Measurements from ENCODE around the gene DNAH6.

Gene DNAH6

GRCh38 chr2:84702941-84703340 lies 186.6 kb downstream of the DNAH6 start:
- Histone ChIP-seq H3K27me3 (ENCODE audit: insufficient read depth, poor library complexity, severe bottlenecking) (no peaks in the 10 kb centered on the region), H3K4me1 (ENCODE audit: insufficient read depth, poor library complexity, severe bottlenecking) (no peaks in the 10 kb centered on the region), H3K27ac (ENCODE audit: poor library complexity, severe bottlenecking) (no peak overlapping the region), H3K9me3 (ENCODE audit: severe bottlenecking) (no peaks in the 10 kb centered on the region), H3K36me3 (ENCODE audit: low read depth) (no peaks in the 10 kb centered on the region), H3K4me3 (ENCODE audit: severe bottlenecking) (no peak overlapping the region)
- no peak for TF ChIP-seq CTCF (IDR thresholded peaks at IDR 0.05; ENCODE audit: poor library complexity, severe bottlenecking)
- ATAC-seq (ENCODE audit: low read depth) = no peak
- DNase-seq (ENCODE audit: low spot score) = no peak

DNA sequence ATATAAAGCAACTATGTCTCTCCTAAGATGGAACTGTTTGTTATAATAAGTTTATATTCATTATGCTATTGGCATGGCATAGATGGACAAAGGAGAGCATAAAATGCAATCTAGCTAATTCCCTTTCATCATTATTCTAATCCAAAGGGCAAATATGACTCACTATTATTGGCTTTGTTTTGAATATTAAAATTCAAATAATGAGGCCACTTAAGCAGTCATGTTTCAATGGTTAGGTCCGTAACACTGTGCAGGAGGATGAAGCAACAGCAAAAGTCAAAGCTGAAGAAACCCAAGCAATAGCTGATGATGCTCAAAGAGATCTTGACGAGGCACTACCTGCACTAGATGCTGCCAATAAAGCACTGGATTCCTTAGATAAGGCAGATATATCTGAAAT lies 187.5 kb downstream of the DNAH6 start:
- no peak for DNase-seq (ENCODE audit: low spot score)
- ATAC-seq (ENCODE audit: low read depth) = no peak
- Histone ChIP-seq H3K36me3 (ENCODE audit: low read depth) (no peaks in the 10 kb centered on the region), H3K27me3 (ENCODE audit: insufficient read depth, poor library complexity, severe bottlenecking) (no peaks in the 10 kb centered on the region), H3K27ac (ENCODE audit: poor library complexity, severe bottlenecking) (no peak overlapping the region), H3K4me3 (ENCODE audit: severe bottlenecking) (no peak overlapping the region), H3K9me3 (ENCODE audit: severe bottlenecking) (no peaks in the 10 kb centered on the region), H3K4me1 (ENCODE audit: insufficient read depth, poor library complexity, severe bottlenecking) (no peaks in the 10 kb centered on the region)
- no peak for TF ChIP-seq CTCF (IDR thresholded peaks at IDR 0.05; ENCODE audit: poor library complexity, severe bottlenecking)

- ATAC-seq (ENCODE audit: low read depth) (no peak), DNase-seq (ENCODE audit: low spot score) (no peak)
- Histone ChIP-seq H3K27me3 (ENCODE audit: insufficient read depth, poor library complexity, severe bottlenecking) (no peaks in the 10 kb centered on the region), H3K27ac (ENCODE audit: poor library complexity, severe bottlenecking) (no peak overlapping the region), H3K9me3 (ENCODE audit: severe bottlenecking) (no peaks in the 10 kb centered on the region), H3K4me3 (ENCODE audit: severe bottlenecking) (no peak overlapping the region), H3K36me3 (ENCODE audit: low read depth) (no peaks in the 10 kb centered on the region), H3K4me1 (ENCODE audit: insufficient read depth, poor library complexity, severe bottlenecking) (no peaks in the 10 kb centered on the region)
- TF ChIP-seq CTCF (IDR thresholded peaks at IDR 0.05; ENCODE audit: poor library complexity, severe bottlenecking) = no peak
These were observed 188.4 kb downstream of the DNAH6 start for GRCh38 chr2:84704505-84705244.

DNA sequence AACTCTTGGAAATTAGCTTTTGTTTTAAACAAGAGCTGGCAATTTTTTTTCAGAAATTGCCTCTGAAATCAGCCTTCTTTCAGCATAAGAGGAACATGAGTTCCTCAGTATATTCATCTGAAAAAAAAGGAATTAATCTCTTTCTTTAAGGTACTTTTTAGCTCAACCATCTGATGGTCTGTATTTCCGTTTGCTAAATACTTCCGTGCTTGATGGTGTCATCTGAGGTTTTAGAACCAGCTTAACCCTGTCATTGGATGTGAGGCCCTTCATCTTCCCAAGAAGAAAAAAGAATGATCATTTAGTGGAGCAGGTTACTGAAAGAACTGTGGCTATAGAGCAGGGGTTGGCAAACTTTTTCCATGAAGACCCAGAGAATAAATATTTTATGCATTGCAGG lies 189.6 kb downstream of the DNAH6 start:
- no peaks in the 10 kb centered on the region for H3K4me1 ChIP-seq (ENCODE audit: insufficient read depth, poor library complexity, severe bottlenecking)
- TF ChIP-seq CTCF (IDR thresholded peaks at IDR 0.05; ENCODE audit: poor library complexity, severe bottlenecking) = no peak
- no peak for ATAC-seq (ENCODE audit: low read depth)

GRCh38 chr2:84708442-84708841 lies 192.1 kb downstream of the DNAH6 start:
- ATAC-seq (ENCODE audit: low read depth) = no peak
- TF ChIP-seq CTCF (IDR thresholded peaks at IDR 0.05; ENCODE audit: poor library complexity, severe bottlenecking) = no peak
- Histone ChIP-seq H3K4me3 (ENCODE audit: severe bottlenecking) (no peak overlapping the region), H3K9me3 (ENCODE audit: severe bottlenecking) (no peaks in the 10 kb centered on the region), H3K27ac (ENCODE audit: poor library complexity, severe bottlenecking) (no peak overlapping the region), H3K27me3 (ENCODE audit: insufficient read depth, poor library complexity, severe bottlenecking) (no peaks in the 10 kb centered on the region), H3K36me3 (ENCODE audit: low read depth) (no peaks in the 10 kb centered on the region), H3K4me1 (ENCODE audit: insufficient read depth, poor library complexity, severe bottlenecking) (no peaks in the 10 kb centered on the region)
- no peak for DNase-seq (ENCODE audit: low spot score)

More for the DNA sequence above, 189.6 kb downstream of the DNAH6 start:
- Histone ChIP-seq H3K4me3 (ENCODE audit: severe bottlenecking) (no peak overlapping the region), H3K36me3 (ENCODE audit: low read depth) (no peaks in the 10 kb centered on the region), H3K27me3 (ENCODE audit: insufficient read depth, poor library complexity, severe bottlenecking) (no peaks in the 10 kb centered on the region), H3K27ac (ENCODE audit: poor library complexity, severe bottlenecking) (no peak overlapping the region), H3K9me3 (ENCODE audit: severe bottlenecking) (no peaks in the 10 kb centered on the region)
- no peak for DNase-seq (ENCODE audit: low spot score)
